Smooth muscle cell (in vitro differentiated cells): Measurements from ENCODE around the gene MEOX1. TPM values are rescaled to one million over a fixed set of nuclear protein-coding genes. Genes with fewer than 3 reads are reported as not detected.

Experiments used
- DNase-seq: peaks from one replicate; lab custom pipeline; 2025; ENCODE audit not compliant: unreplicated experiment; lab: John Stamatoyannopoulos, UW
- H2AFZ ChIP-seq: fragments of 200-600 bp; sonication (generic); 2 replicates; pipeline ENCODE4 v1.6.0; 2016; ENCODE audit warnings: antibody characterized with exemption, low read depth, mild to moderate bottlenecking
- H3F3A ChIP-seq: fragments of 200-600 bp; sonication (generic); 2 replicates; pipeline ENCODE4 v1.6.0; 2017; ENCODE audit warnings: antibody characterized with exemption, low read depth
- H3K27ac ChIP-seq: fragments of 200-600 bp; sonication (generic); 2 replicates; pipeline ENCODE4 v1.5.1; 2016; ENCODE audit warnings: low read depth, mild to moderate bottlenecking
- H3K27me3 ChIP-seq: fragments of 200-600 bp; sonication (generic); 2 replicates; pipeline ENCODE4 v1.6.1; 2016; ENCODE audit warnings: low read depth, mild to moderate bottlenecking
- H3K36me3 ChIP-seq: fragments of 200-600 bp; sonication (generic); 2 replicates; pipeline ENCODE4 v1.5.1; 2016; ENCODE audit warnings: low read depth
- H3K4me1 ChIP-seq: fragments of 200-600 bp; sonication (generic); 2 replicates; pipeline ENCODE4 v1.5.1; 2016; ENCODE audit warnings: low read depth
- H3K4me2 ChIP-seq: fragments of 200-600 bp; sonication (generic); 2 replicates; pipeline ENCODE4 v1.6.0; 2016; ENCODE audit warnings: mild to moderate bottlenecking
- H3K4me3 ChIP-seq: fragments of 200-600 bp; sonication (generic); 2 replicates; pipeline ENCODE4 v1.5.1; 2016; ENCODE audit warnings: mild to moderate bottlenecking
- H3K79me2 ChIP-seq: fragments of 200-600 bp; sonication (generic); 2 replicates; pipeline ENCODE4 v1.6.0; 2016; ENCODE audit warnings: low read depth, mild to moderate bottlenecking
- H3K9ac ChIP-seq: fragments of 200-600 bp; sonication (generic); 2 replicates; pipeline ENCODE4 v1.6.0; 2016; ENCODE audit warnings: low read depth
- H3K9me3 ChIP-seq: fragments of 200-600 bp; sonication (generic); replicated peaks from 2 replicates; pipeline ENCODE4 v1.5.1; 2016; ENCODE audit warnings: low read depth
- H4K20me1 ChIP-seq: fragments of 200-600 bp; sonication (generic); 2 replicates; pipeline ENCODE4 v1.6.0; 2016; ENCODE audit warnings: low read depth
- WGBS: methylation state at CpG from one replicate; pipeline ENCODE4 v1.1.7; 2016; ENCODE audit warnings: low lambda C conversion rate; 5-methylcytosine and 5-hydroxymethylcytosine counted together
- polyA plus RNA-seq: library from polyadenylated mRNA; unstranded; fragments of >200 nt; fragmentation: Nextera tagmentation; extraction: Ambion mirVana; gene quantifications from 2 replicates; pipeline ENCODE4 v1.2.1, GENCODE V29; 2016
- total RNA-seq: library from RNA; depleted of rRNA; stranded (reverse); fragments of >200 nt; gene quantifications from 2 replicates; pipeline ENCODE4 v1.2.3, GENCODE V29; 2014
- TF ChIP-seq, protein P1 (sequence below): fragments of 200-600 bp; sonication (generic); IDR thresholded peaks from 2 replicates; pipeline ENCODE4 v1.5.1; 2017; ENCODE audit warnings: borderline replicate concordance, mild to moderate bottlenecking, antibody characterized with exemption; ENCODE audit not compliant: insufficient read depth, poor library complexity, severe bottlenecking

Gene MEOX1
- total and polyA plus RNA-seq, 2 experiments from 2014 or later: 0.58 to 1.7 TPM

DNA sequence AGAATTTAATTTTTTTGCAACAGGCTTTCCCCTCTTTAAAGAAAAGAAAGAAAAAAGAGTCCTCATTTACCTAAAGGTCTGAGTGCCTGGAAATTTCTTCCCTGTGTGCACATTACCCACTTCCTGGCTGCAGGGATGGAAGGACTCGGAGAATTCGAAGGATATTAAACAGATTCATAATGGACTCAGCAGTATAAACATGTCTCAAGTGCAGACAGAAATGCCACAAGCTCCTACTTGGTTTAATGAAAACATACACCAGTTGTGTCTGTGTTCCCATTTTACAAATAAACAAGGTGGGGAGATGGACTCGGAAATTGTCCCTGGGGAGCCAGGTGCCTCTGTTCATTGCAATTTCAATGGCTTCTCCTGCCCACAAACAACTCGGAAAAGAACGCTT lies 47.2 kb downstream of the MEOX1 start:
- DNase-seq: no peak
- Histone ChIP-seq H3K9me3 (no peaks in the 10 kb centered on the region), H3K9ac (no peak overlapping the region), H3K27me3 (no peaks in the 10 kb centered on the region), H3F3A (no peaks in the 10 kb centered on the region), H3K4me1 (no peaks in the 10 kb centered on the region), H3K36me3 (no peaks in the 10 kb centered on the region), H4K20me1 (no peaks in the 10 kb centered on the region), H3K4me2 (no peak overlapping the region), H3K4me3 (no peak overlapping the region), H2AFZ (no peak overlapping the region), H3K27ac (no peak overlapping the region), H3K79me2 (no peaks in the 10 kb centered on the region)
- 74% methylated on average over 5 of the region's 5 CpGs for WGBS
- TF ChIP-seq, protein P1, sequence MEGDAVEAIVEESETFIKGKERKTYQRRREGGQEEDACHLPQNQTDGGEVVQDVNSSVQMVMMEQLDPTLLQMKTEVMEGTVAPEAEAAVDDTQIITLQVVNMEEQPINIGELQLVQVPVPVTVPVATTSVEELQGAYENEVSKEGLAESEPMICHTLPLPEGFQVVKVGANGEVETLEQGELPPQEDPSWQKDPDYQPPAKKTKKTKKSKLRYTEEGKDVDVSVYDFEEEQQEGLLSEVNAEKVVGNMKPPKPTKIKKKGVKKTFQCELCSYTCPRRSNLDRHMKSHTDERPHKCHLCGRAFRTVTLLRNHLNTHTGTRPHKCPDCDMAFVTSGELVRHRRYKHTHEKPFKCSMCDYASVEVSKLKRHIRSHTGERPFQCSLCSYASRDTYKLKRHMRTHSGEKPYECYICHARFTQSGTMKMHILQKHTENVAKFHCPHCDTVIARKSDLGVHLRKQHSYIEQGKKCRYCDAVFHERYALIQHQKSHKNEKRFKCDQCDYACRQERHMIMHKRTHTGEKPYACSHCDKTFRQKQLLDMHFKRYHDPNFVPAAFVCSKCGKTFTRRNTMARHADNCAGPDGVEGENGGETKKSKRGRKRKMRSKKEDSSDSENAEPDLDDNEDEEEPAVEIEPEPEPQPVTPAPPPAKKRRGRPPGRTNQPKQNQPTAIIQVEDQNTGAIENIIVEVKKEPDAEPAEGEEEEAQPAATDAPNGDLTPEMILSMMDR: no peak

- Histone ChIP-seq H4K20me1 (no peaks in the 10 kb centered on the region), H3K9me3 (no peaks in the 10 kb centered on the region), H2AFZ (no peak overlapping the region), H3K4me3 (no peak overlapping the region), H3K27ac (no peak overlapping the region), H3K79me2 (no peaks in the 10 kb centered on the region), H3K36me3 (no peaks in the 10 kb centered on the region), H3K27me3 (no peaks in the 10 kb centered on the region), H3F3A (no peaks in the 10 kb centered on the region), H3K4me1 (no peaks in the 10 kb centered on the region), H3K4me2 (no peak overlapping the region), H3K9ac (no peak overlapping the region)
- TF ChIP-seq, protein P1: no peak
- WGBS: 82% methylated on average over 6 of the region's 6 CpGs
- DNase-seq: no peak
Observed at GRCh38 chr17:43613917-43614316, 47.8 kb downstream of the MEOX1 start.

GRCh38 chr17:43612515-43612914 lies 49.2 kb downstream of the MEOX1 start:
- Histone ChIP-seq H3K27ac (no peak overlapping the region), H3K27me3 (no peaks in the 10 kb centered on the region), H2AFZ (no peak overlapping the region), H4K20me1 (no peaks in the 10 kb centered on the region), H3K9me3 (no peaks in the 10 kb centered on the region), H3K36me3 (no peaks in the 10 kb centered on the region), H3K4me2 (no peak overlapping the region), H3K4me3 (no peak overlapping the region), H3F3A (no peaks in the 10 kb centered on the region), H3K79me2 (no peaks in the 10 kb centered on the region), H3K9ac (no peak overlapping the region), H3K4me1 (no peaks in the 10 kb centered on the region)
- 78% methylated on average over 3 of the region's 3 CpGs for WGBS
- TF ChIP-seq, protein P1: no peak
- no peak for DNase-seq

DNA sequence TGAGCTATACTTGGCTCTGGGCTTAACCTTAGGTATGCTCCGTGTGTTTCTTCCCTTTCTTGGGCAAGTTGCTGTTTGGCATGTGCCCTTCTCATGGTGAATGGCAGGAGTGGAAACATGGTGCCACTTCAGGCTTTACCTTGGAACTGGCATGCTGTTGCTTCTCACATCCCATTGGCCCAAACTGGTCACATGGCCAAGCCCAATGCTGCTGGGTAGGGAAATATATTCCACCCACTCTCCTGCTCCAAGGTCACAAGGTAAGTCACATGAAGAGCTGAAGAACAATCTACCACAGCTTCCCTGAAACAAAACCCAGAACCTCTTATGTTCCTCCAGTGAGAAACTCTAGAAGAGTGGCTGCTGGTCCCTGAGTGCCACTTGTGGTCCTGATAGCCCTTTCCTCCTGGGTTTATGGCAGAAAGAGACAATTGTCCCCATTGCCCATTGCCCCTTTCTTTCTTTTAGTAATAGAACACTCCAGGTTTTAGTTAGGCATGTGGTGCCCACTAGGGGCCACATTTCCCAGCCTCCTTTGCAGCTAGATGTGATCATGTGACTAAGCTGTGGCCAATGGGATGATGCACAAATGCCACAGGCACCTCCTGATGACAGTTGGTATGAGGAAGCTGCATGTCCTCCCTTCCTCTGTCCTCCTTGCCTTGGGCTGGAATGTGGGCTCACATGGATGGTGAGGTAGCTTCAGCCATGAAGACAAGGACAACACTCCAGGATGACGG lies 50.3 kb downstream of the MEOX1 start:
- Histone ChIP-seq H3K36me3 (no peaks in the 10 kb centered on the region), H3K9me3 (no peaks in the 10 kb centered on the region), H3K27ac (no peak overlapping the region), H3K4me2 (no peak overlapping the region), H2AFZ (no peak overlapping the region), H3K4me1 (no peaks in the 10 kb centered on the region), H3K4me3 (no peak overlapping the region), H3K9ac (no peak overlapping the region), H3K79me2 (no peaks in the 10 kb centered on the region), H3F3A (no peaks in the 10 kb centered on the region), H3K27me3 (no peaks in the 10 kb centered on the region), H4K20me1 (no peaks in the 10 kb centered on the region)
- WGBS: 97% methylated on average over 2 of the region's 2 CpGs
- TF ChIP-seq, protein P1: no peak
- DNase-seq: no peak
